Ascending aorta (tissue), 2 donors: ENCODE data around the gene PLK2. TPM values are rescaled to one million over a fixed set of nuclear protein-coding genes. Genes with fewer than 3 reads are reported as not detected.

ENCODE experiments used
- DNase-seq, 2 donors: peaks; one replicate each; pipeline ENCODE4 v3.0.0-alpha.2; 2019; ENCODE audit warnings: low spot score in 2 of 2
- H3K27ac ChIP-seq, 2 donors: fragments of 200-600 bp; sonication (generic); one replicate each; pipeline ENCODE4 v1.5.1; 2016 to 2017; ENCODE audit warnings: mild to moderate bottlenecking in 1 of 2
- H3K27me3 ChIP-seq: fragments of 200-600 bp; sonication (generic); one replicate; pipeline ENCODE4 v1.5.1; 2017
- H3K36me3 ChIP-seq, 2 donors: fragments of 200-600 bp; sonication (generic); one replicate each; pipeline ENCODE4 v1.5.1; 2016
- H3K4me1 ChIP-seq, 2 donors: fragments of 200-600 bp; sonication (generic); one replicate each; pipeline ENCODE4 v1.5.1; 2016 to 2017; ENCODE audit warnings: mild to moderate bottlenecking in 1 of 2
- H3K4me3 ChIP-seq, 2 donors: fragments of 200-600 bp; sonication (generic); one replicate each; pipeline ENCODE4 v1.5.1; 2016 to 2017; ENCODE audit warnings: mild to moderate bottlenecking in 1 of 2
- H3K9me3 ChIP-seq, 2 donors: fragments of 200-600 bp; sonication (generic); one replicate each; pipeline ENCODE4 v1.5.1; 2016
- CTCF ChIP-seq, 3 experiments: fragments of 200-600 bp in 2 of 3; fragments of 450-650 bp in 1 of 3; sonication (generic) in 2 of 3; IDR thresholded peaks; one replicate each; pipeline ENCODE4 v1.5.1; 2016 to 2019; ENCODE audit warnings: antibody characterized with exemption in 3 of 3, mild to moderate bottlenecking in 1 of 3, moderate library complexity in 1 of 3
- intact Hi-C: fragments of 100-400 bp; cut with DNase I; formaldehyde crosslinking; loops from one replicate; pipeline ENCODE4 v1.15.1; 2023
- total RNA-seq: library from RNA; depleted of rRNA; stranded (reverse); fragments of >200 nt; gene quantifications from one replicate; pipeline ENCODE4 v1.1.0, GENCODE V29; 2016

PLK2 gene
- total RNA-seq, 1 donor from 2014 or later, result 69.1 TPM

- no peaks in the 10 kb centered on the region for H3K27me3 ChIP-seq
- DNase-seq, result no peak
- H3K27ac ChIP-seq, result no peak overlapping the region
- TF ChIP-seq CTCF (IDR thresholded peaks at IDR 0.05), result no peak
- H3K4me3 ChIP-seq, result no peak overlapping the region
- no peaks in the 10 kb centered on the region for H3K4me1 ChIP-seq
- no peaks in the 10 kb centered on the region for H3K9me3 ChIP-seq
- no peaks in the 10 kb centered on the region for H3K36me3 ChIP-seq
- intact Hi-C loops, result no loop called here
These were observed 18.9 kb downstream of the PLK2 start for GRCh38 chr5:58440901-58441460.

DNA sequence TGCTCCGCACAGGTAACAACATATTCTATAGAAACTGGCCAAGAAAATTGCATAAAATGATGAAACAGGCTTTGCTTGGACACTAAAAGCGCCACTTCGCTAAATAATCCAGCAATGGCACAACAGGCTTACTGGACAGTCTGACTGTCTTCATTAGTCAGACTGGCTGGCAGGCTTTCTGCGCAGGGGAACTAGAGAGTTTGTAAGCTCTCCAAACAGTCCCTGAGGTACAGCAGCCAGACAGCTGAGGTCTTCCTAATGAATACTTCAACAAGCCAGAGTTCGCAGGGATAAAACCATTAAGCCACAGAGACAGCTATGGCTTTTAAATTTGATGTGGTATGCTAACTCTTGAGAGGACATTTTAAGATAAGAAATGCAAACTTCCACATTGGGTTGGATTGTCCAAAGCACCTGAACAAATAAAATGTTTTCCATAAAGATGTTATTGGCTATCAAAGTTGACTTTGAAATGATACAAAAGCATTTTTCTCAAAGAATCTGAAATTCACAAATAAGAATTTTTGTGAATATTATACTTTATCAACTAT, 20.7 kb downstream of the PLK2 start:
- H3K4me1 ChIP-seq, result no peaks in the 10 kb centered on the region
- no peaks in the 10 kb centered on the region for H3K36me3 ChIP-seq
- intact Hi-C loops, result no loop called here
- no peak for DNase-seq
- no peaks in the 10 kb centered on the region for H3K27me3 ChIP-seq
- TF ChIP-seq CTCF (IDR thresholded peaks at IDR 0.05), result no peak
- no peak overlapping the region for H3K27ac ChIP-seq
- no peak overlapping the region for H3K4me3 ChIP-seq
- H3K9me3 ChIP-seq, result no peaks in the 10 kb centered on the region

- intact Hi-C loops, result no loop called here
- H3K4me1 ChIP-seq, result no peaks in the 10 kb centered on the region
- no peak overlapping the region for H3K4me3 ChIP-seq
- H3K27ac ChIP-seq, result no peak overlapping the region
- H3K9me3 ChIP-seq, result no peaks in the 10 kb centered on the region
- no peaks in the 10 kb centered on the region for H3K27me3 ChIP-seq
- no peaks in the 10 kb centered on the region for H3K36me3 ChIP-seq
- TF ChIP-seq CTCF (IDR thresholded peaks at IDR 0.05), result no peak
- DNase-seq, result no peak
These were observed 22.2 kb downstream of the PLK2 start for GRCh38 chr5:58437661-58438060.

DNA sequence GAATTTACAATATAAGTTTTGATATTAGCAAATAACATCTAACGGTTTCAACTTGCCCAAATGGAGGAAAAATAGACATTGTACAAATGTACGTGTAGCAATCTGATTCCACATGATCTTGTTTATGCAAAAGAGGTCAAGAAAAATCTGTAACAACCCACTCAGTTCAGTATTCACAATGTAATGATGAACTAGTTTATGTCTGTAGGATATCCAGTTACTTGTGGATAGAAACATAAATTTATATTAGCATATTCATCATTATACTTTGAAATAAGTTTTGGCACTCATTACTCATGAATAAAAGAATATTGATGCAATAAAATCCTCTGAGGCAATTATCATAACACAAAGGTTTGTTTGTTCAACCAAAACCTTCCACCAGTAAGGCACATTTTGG, 28.1 kb downstream of the PLK2 start:
- no peaks in the 10 kb centered on the region for H3K9me3 ChIP-seq
- DNase-seq, result no peak
- H3K4me3 ChIP-seq, result no peak overlapping the region
- no peak for TF ChIP-seq CTCF (IDR thresholded peaks at IDR 0.05)
- H3K27ac ChIP-seq, result no peak overlapping the region
- no peaks in the 10 kb centered on the region for H3K4me1 ChIP-seq
- no peaks in the 10 kb centered on the region for H3K27me3 ChIP-seq
- intact Hi-C loops, result no loop called here
- no peaks in the 10 kb centered on the region for H3K36me3 ChIP-seq

GRCh38 chr5:58412932-58413331, 47.0 kb downstream of the PLK2 start:
- no peaks in the 10 kb centered on the region for H3K4me1 ChIP-seq
- H3K27ac ChIP-seq, result no peak overlapping the region
- TF ChIP-seq CTCF (IDR thresholded peaks at IDR 0.05), result no peak
- intact Hi-C loops, result no loop called here
- H3K27me3 ChIP-seq, result no peaks in the 10 kb centered on the region
- no peaks in the 10 kb centered on the region for H3K36me3 ChIP-seq
- no peaks in the 10 kb centered on the region for H3K9me3 ChIP-seq
- no peak for DNase-seq
- H3K4me3 ChIP-seq, result no peak overlapping the region

- H3K4me1 ChIP-seq, result no peaks in the 10 kb centered on the region
- no peak for TF ChIP-seq CTCF (IDR thresholded peaks at IDR 0.05)
- no peak for DNase-seq
- H3K27me3 ChIP-seq, result no peaks in the 10 kb centered on the region
- no peak overlapping the region for H3K4me3 ChIP-seq
- intact Hi-C loops, result no loop called here
- H3K9me3 ChIP-seq, result no peaks in the 10 kb centered on the region
- H3K27ac ChIP-seq, result no peak overlapping the region
- no peaks in the 10 kb centered on the region for H3K36me3 ChIP-seq
These were observed 47.8 kb downstream of the PLK2 start for GRCh38 chr5:58412081-58412480.
